Measurements from ENCODE around the gene TOMM40.
A peak's percentile ranks its signal among the peaks of the same experiment; 100 is the strongest.

Gene TOMM40

DNA sequence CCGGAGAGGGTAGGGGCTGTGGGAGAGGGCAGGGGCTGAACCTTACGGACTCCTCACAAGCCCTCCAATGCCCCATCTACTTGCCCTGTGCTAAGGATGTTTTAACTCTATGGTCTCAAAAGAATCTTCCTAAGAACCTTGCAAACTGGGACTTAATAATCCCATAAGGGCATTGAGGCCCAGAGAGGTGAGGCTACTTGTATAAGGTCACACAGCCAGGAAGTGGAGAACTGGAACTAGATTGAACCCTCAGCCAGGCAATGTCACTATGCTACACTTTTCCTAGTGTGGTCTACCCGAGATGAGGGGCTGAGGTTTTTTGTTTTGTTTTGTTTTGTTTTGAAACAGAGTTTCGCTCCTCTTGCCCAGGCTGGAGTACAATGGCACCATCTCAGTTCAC lies 40.5 kb downstream of the TOMM40 start:
- DNase-seq, result no peak

DNA sequence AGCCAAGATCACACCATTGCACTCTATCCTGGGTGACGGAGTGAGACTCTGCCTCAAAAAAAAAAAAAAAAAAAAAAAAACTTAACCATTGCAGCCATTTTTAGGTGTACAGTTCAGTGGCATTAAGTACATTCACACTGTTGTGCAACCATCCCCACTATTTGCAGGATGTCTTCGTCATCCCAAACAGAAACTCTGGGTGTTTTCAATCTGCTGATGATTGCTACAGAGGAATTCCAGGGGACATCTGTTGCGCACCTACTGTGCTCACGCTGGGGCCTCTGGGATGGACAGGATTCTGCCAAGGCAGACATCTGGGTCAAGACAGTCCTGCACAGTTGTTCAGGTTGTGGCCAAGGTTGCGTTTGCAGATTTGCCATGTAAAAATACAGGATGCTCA lies 48.6 kb downstream of the TOMM40 start:
- DNase-seq, result no peak

DNA sequence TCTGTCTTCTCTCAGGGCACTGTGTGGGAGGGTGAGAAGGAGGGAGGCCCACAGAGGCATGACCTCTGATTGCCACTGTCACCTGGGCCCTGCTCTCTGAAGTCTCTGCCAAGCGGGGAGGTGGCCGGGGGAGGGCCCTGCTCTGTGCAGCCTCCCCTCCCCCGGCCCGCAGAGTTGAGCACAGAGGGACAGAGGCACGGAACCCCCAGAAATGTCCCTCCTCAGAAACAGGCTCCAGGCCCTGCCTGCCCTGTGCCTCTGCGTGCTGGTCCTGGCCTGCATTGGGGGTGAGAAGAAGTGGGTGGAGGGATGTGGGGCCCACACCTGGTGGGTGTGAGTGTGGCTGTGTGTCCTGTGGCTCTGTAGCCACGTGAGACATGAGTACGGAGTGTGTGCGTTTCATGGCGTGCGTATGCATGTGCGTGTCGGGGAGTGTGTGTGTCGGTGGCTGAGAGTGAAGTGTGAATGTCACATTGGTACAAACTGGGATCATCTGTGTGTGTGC lies 51.1 kb downstream of the TOMM40 start, which contains the start of gene APOC4:
Gene APOC4, plus strand, starts transcription at position 171 of the 505 bp plus-strand sequence. Its CDS starts 41 bp downstream, at position 212.
- DNase-seq, result no peak

DNA sequence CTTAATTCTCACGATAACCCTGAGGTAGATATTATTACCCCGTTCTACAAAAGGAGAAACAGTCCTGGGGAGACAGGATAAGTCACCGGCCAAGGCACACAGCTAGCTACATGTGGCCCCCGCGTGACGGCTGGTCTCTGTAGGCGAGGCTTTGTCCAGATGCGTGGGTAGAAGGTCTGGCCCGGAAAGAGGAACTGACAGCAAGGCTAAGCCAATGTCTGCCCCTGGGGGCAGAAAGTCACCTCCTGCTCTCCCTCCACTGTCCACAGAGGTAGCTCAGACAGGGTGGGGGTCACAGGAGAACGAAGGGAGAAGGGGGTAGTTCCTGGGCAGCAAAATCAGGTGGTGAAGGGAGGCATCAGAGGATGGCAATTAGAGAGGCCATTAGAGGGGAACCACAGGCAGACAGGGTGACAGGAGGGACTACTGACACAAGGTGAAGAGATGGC lies 52.8 kb downstream of the TOMM40 start:
- DNase-seq, result no peak

DNA sequence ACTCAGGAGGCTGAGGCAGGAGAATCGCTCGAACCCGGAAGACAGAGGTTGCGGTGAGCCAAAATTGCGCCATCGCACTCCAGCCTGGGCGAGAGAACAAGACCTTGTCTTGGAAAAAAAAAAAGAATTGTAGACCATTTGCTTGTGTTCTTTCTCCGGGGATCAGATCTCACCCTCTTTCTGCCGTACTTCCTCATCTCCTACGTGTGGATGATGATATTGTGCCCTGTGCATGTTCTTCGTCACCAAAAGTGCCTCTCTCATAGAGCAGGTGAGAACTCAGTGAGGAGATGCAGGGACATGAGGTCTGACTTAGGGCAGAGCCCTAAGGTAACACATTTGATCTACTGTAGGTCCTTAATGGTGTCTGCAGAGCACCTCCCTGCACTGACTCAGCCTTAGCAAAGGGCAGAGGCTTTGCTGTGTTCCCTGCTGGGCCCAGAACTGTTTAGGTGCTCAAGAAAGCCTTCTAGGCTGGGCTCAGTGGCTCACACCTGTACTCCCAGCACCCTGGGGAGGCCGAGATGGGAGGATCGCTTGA lies 56.1 kb downstream of the TOMM40 start:
- DNase-seq, result no peak

DNA sequence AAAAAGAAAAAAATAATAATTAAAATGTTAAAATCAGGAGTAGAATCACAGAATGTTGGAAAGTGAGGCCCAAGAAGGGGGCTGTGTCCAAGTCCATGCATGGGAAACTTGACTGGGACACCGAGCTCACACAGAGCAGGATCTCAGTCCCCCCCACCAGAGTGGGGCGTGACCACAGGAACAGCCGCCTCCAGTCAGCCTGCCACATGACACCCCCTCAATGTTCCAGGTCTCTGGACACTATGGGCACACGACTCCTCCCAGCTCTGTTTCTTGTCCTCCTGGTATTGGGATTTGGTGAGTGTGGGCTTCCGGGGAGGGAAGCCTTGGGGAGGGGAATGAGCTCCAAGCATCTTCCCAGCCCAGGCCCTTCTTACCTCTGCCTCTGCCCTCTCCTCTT lies 57.2 kb downstream of the TOMM40 start:
- DNase-seq, result no peak

DNA sequence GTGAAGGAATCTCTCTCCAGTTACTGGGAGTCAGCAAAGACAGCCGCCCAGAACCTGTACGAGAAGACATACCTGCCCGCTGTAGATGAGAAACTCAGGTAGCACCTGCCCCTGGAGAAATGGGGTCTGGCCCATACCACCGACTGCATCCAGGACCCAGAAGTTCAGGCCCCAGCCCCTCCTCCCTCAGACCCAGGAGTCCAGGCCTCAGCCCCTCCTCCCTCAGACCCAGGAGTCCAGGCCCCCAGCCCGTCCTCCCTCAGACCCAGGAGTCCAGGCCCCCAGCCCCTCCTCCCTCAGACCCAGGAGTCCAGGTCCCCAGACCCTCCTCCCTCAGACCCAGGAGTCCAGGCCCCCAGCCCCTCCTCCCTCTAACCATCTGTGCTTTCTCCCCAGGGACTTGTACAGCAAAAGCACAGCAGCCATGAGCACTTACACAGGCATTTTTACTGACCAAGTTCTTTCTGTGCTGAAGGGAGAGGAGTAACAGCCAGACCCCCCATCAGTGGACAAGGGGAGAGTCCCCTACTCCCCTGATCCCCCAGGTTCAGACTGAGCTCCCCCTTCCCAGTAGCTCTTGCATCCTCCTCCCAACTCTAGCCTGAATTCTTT lies 57.8 kb downstream of the TOMM40 start:
- DNase-seq, result no peak

DNA sequence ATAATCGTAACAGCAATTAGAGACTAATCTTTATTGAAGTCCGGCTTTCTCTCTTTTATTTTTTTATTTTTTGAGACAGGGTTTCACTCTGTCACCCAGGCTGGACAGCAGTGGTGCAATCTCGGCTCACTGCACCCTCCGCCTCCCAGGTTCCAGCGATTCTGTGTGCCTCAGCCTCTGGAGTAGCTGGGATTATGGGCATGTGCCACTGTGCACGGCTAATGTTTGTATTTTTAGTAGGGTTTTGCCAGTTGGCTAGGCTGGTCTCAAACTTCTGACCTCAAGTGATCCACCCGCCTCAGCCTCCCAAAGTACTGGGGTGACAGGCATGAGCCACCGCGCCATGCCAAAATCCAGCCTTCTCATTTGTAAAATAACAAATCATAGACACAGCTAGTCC lies 58.5 kb downstream of the TOMM40 start:
- no peak for DNase-seq

DNA sequence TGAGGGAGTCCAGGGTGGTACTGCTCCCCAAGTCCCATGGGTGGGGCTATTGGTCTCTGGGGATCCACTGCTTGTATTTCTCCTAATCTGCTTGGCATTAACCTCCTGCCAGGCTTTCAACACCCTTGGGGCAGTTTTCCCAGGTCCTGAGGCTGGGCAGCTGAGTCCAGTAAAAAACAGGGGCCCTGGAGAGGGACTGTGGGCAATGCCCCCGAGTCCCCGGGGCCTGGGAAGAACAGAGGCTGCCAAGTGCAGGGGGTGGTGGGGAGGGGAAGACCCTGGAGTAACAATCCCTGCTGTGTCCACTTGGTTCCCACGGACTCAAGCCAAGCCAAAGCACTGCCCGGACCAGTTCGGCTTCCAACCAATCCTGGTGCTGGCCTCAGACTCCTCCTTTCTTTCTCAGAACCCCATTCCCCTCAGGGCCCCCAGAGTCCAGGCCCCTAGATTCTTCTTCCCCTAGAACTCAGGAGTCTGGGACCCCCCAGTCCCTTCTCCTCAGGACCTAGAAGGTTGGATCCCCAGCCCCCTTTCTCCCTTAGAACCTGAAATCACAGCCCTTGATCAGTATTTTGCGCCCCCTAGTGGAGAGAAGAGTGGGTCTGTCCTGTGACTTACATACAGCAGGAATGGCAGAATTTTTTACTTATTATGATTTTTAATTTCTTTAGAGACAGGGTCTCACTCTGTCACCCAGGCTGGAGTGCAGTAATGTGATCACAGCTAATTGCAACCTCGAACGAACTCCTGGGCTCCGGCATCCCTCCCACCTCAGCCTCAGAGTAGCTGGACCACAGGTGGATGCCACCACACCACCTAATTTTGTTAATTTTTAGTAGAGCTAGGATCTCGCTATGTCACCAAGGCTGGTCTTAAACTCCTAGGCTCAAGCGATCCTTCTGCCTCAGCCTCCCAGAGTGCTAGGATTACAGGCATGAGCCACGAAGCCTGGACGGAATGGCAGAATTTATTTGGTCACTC lies 60.4 kb downstream of the TOMM40 start:
- DNase-seq, result peak; percentile 80

Data from CD4-positive, alpha-beta T cell treated with Interleukin-12 subunit alpha and Interleukin-12 subunit beta, for 1 hour (primary cell).